Neural progenitor cell (in vitro differentiated cells): ENCODE measurements around the gene PCDHB5. TPM values are rescaled to one million over a fixed set of nuclear protein-coding genes. Genes with fewer than 3 reads are reported as not detected.

Experiments used
- DNase-seq: peaks from one replicate; pipeline ENCODE4 v3.0.0-alpha.2; 2016; ENCODE audit warnings: low spot score
- H2AFZ ChIP-seq: fragments of 200-600 bp; sonication (generic); replicated peaks from 2 replicates; pipeline ENCODE4 v1.6.1; 2016; ENCODE audit warnings: antibody characterized with exemption
- H3F3A ChIP-seq: fragments of 200-600 bp; sonication (generic); 2 replicates; pipeline ENCODE4 v1.6.1; 2016; ENCODE audit warnings: antibody characterized with exemption, low read depth
- H3K27ac ChIP-seq: fragments of 200-600 bp; sonication (generic); 2 replicates; pipeline ENCODE4 v1.5.1; 2016; ENCODE audit warnings: mild to moderate bottlenecking
- H3K27me3 ChIP-seq: fragments of 200-600 bp; sonication (generic); 2 replicates; pipeline ENCODE4 v1.6.1; 2016; ENCODE audit warnings: mild to moderate bottlenecking, moderate library complexity
- H3K36me3 ChIP-seq: fragments of 200-600 bp; sonication (generic); 2 replicates; pipeline ENCODE4 v1.5.1; 2016
- H3K4me1 ChIP-seq: fragments of 200-600 bp; sonication (generic); 2 replicates; pipeline ENCODE4 v1.6.1; 2016; ENCODE audit warnings: mixed run types
- H3K4me2 ChIP-seq: fragments of 200-600 bp; sonication (generic); 2 replicates; pipeline ENCODE4 v1.6.1; 2016
- H3K4me3 ChIP-seq: fragments of 200-600 bp; sonication (generic); 2 replicates; pipeline ENCODE4 v1.5.1; 2016
- H3K79me2 ChIP-seq: fragments of 200-600 bp; sonication (generic); 2 replicates; pipeline ENCODE4 v1.6.1; 2016; ENCODE audit warnings: low read depth
- H3K9ac ChIP-seq: fragments of 200-600 bp; sonication (generic); 2 replicates; pipeline ENCODE4 v1.6.1; 2016
- H3K9me3 ChIP-seq: fragments of 200-600 bp; sonication (generic); 2 replicates; pipeline ENCODE4 v1.5.1; 2016; ENCODE audit warnings: low read depth
- H4K20me1 ChIP-seq: fragments of 200-600 bp; sonication (generic); 2 replicates; pipeline ENCODE4 v1.6.1; 2016; ENCODE audit warnings: low read depth
- H3K27ac Mint-ChIP-seq: 3 replicates; pipeline ENCODE4 v1.8.0; 2021; ENCODE audit warnings: mixed read lengths
- H3K27me3 Mint-ChIP-seq: 2 replicates; pipeline ENCODE4 v1.8.0; 2022; ENCODE audit warnings: low read depth, mild to moderate bottlenecking, inconsistent platforms, moderate library complexity, mixed read lengths; ENCODE audit not compliant: insufficient read depth
- H3K36me3 Mint-ChIP-seq: 3 replicates; pipeline ENCODE4 v1.8.0; 2021; ENCODE audit warnings: mixed read lengths
- H3K4me1 Mint-ChIP-seq: 3 replicates; pipeline ENCODE4 v1.8.0; 2021; ENCODE audit warnings: mixed read lengths
- H3K4me3 Mint-ChIP-seq: 3 replicates; pipeline ENCODE4 v1.8.0; 2021; ENCODE audit warnings: mild to moderate bottlenecking, moderate library complexity, mixed read lengths
- H3K9me3 Mint-ChIP-seq: 3 replicates; pipeline ENCODE4 v1.8.0; 2020; ENCODE audit warnings: mixed read lengths
- EZH2 ChIP-seq: fragments of 200-600 bp; sonication (generic); IDR thresholded peaks from 2 replicates; pipeline ENCODE4 v1.6.1; 2017; ENCODE audit warnings: antibody characterized with exemption, mild to moderate bottlenecking, moderate library complexity
- EZH2phosphoT487 ChIP-seq: fragments of 200-600 bp; sonication (generic); IDR thresholded peaks from 2 replicates; pipeline ENCODE4 v1.6.1; 2017; ENCODE audit warnings: antibody characterized with exemption
- total RNA-seq: library from RNA; depleted of rRNA; stranded (reverse); fragments of >200 nt; gene quantifications from 2 replicates; pipeline ENCODE4 v1.2.3, GENCODE V29; 2015; ENCODE audit warnings: low replicate concordance
- TF ChIP-seq, protein P1 (sequence below): fragments of 200-600 bp; sonication (generic); IDR thresholded peaks from 2 replicates; pipeline ENCODE4 v1.5.1; 2017; ENCODE audit warnings: antibody characterized with exemption, mild to moderate bottlenecking

PCDHB5 gene
- total RNA-seq, 1 donor from 2014 or later = 15.2 TPM

DNA sequence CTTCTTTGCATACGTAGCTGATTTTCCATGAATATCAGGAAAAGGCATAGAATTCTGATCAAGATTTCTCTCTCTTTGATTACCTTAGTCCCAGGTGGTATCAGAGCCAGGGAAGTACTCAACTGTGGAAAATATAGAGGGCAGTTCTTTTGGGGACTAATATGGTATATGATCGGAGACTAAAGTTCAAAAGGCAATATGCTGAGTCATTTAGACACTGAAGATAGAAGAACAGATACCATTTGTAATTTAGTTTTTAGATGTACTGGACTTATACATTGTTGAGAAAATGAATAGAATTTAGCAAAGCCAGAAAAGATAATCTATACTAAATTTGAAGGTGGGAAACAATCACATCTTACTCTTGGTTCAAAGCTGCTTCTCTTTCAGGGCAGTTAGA, 29.7 kb upstream of the PCDHB5 start:
- H3K4me3 ChIP-seq = no peak overlapping the region
- H3K27ac ChIP-seq = no peak overlapping the region
- TF ChIP-seq, protein P1, sequence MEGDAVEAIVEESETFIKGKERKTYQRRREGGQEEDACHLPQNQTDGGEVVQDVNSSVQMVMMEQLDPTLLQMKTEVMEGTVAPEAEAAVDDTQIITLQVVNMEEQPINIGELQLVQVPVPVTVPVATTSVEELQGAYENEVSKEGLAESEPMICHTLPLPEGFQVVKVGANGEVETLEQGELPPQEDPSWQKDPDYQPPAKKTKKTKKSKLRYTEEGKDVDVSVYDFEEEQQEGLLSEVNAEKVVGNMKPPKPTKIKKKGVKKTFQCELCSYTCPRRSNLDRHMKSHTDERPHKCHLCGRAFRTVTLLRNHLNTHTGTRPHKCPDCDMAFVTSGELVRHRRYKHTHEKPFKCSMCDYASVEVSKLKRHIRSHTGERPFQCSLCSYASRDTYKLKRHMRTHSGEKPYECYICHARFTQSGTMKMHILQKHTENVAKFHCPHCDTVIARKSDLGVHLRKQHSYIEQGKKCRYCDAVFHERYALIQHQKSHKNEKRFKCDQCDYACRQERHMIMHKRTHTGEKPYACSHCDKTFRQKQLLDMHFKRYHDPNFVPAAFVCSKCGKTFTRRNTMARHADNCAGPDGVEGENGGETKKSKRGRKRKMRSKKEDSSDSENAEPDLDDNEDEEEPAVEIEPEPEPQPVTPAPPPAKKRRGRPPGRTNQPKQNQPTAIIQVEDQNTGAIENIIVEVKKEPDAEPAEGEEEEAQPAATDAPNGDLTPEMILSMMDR = no peak
- TF ChIP-seq EZH2phosphoT487 (no peak), EZH2 (no peak)
- no peaks in the 10 kb centered on the region for H4K20me1 ChIP-seq
- peaks cover 22% of the 10 kb centered on the region for H3K9me3 ChIP-seq
- no peak for DNase-seq
- peaks cover 22% of the 10 kb centered on the region for H3K79me2 ChIP-seq
- no peaks in the 10 kb centered on the region for H3K27me3 ChIP-seq
- H3K36me3 ChIP-seq = peaks cover 23% of the 10 kb centered on the region
- Mint-ChIP-seq H3K27ac (no peak overlapping the region), H3K4me1 (no peaks in the 10 kb centered on the region), H3K36me3 (peaks cover 28% of the 10 kb centered on the region), H3K4me3 (no peak overlapping the region), H3K9me3 (peaks cover 50% of the 10 kb centered on the region), H3K27me3 (peaks cover 2% of the 10 kb centered on the region)
- peaks cover 9% of the 10 kb centered on the region for H3F3A ChIP-seq
- no peak overlapping the region for H3K9ac ChIP-seq
- no peak overlapping the region for H3K4me2 ChIP-seq
- H2AFZ ChIP-seq = no peak overlapping the region
- no peaks in the 10 kb centered on the region for H3K4me1 ChIP-seq

DNA sequence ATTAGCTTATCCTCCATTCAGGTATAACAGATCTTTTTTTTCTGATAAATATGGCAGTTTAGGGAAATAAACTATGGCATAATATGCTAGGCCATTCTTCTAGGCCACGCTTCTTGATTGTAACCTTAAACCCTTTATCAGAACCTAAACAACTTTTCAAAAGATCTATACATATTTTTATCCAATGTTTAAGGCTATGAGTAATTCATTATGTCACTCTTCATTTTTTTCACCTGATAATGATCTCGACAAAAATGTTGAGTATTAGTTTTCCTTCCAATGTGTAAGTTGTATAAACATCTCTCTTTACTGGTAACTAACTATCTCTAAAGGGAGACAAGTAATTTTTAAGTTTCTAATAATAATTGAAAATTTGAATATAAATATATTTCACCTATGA, 15.8 kb upstream of the PCDHB5 start:
- H3F3A ChIP-seq = no peaks in the 10 kb centered on the region
- H3K79me2 ChIP-seq = no peaks in the 10 kb centered on the region
- H3K9me3 Mint-ChIP-seq = peaks cover 46% of the 10 kb centered on the region
- H3K36me3 Mint-ChIP-seq = peaks cover 11% of the 10 kb centered on the region
- no peaks in the 10 kb centered on the region for H3K4me1 Mint-ChIP-seq
- H3K27ac Mint-ChIP-seq = no peak overlapping the region
- H3K4me3 ChIP-seq = no peak overlapping the region
- no peak overlapping the region for H3K4me3 Mint-ChIP-seq
- no peaks in the 10 kb centered on the region for H3K4me1 ChIP-seq
- H3K36me3 ChIP-seq = peaks cover 21% of the 10 kb centered on the region
- TF ChIP-seq, protein P1 = no peak
- TF ChIP-seq EZH2 (no peak), EZH2phosphoT487 (no peak)
- H3K27ac ChIP-seq = no peak overlapping the region
- H4K20me1 ChIP-seq = no peaks in the 10 kb centered on the region
- no peak overlapping the region for H3K4me2 ChIP-seq
- no peak for DNase-seq
- peaks cover 24% of the 10 kb centered on the region for H3K9me3 ChIP-seq
- H3K27me3 ChIP-seq = no peaks in the 10 kb centered on the region
- H3K27me3 Mint-ChIP-seq = peaks cover 4% of the 10 kb centered on the region
- no peak overlapping the region for H2AFZ ChIP-seq
- H3K9ac ChIP-seq = no peak overlapping the region

DNA sequence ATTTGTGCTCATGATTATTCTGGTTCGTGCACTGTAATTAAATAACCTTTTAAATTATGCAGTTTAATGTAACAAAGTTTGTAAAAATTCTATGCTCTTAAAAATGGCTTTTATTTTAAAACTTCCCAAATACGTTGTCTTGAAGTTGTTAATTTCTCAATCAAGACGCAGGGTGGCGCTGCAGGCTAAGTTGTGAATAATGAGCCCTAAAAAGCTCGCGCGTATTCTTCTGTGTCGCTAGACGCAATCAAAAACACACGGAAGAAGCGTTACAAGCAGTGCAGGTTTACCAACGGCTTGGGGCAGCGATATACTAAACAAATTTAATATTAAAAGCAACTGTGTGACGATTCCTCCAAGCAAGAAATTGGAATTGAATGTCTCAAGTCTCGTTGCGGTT, 13.4 kb upstream of the PCDHB5 start, which contains the start of gene PCDHB4:
PCDHB4 (plus strand) TSS at position 256 of the 400 bp plus-strand sequence. CDS start 181 bp downstream, outside the sequence.
- peaks cover 7% of the 10 kb centered on the region for H3K36me3 ChIP-seq
- H3K9me3 Mint-ChIP-seq = peaks cover 32% of the 10 kb centered on the region
- no peak within 1 kb of the TSS for H2AFZ ChIP-seq
- no peak within 1 kb of the TSS for H3K27ac Mint-ChIP-seq
- no peaks in the 10 kb centered on the region for H3K79me2 ChIP-seq
- peaks cover 4% of the 10 kb centered on the region for H3K27me3 Mint-ChIP-seq
- no peaks in the 10 kb centered on the region for H3K27me3 ChIP-seq
- no peak within 1 kb of the TSS for H3K27ac ChIP-seq
- peak; percentile 25 for DNase-seq
- H3K9me3 ChIP-seq = peaks cover 5% of the 10 kb centered on the region
- H3K9ac ChIP-seq = no peak within 1 kb of the TSS
- no peaks in the 10 kb centered on the region for H3K4me1 Mint-ChIP-seq
- TF ChIP-seq EZH2phosphoT487 (no peak), EZH2 (no peak)
- TF ChIP-seq, protein P1 = peak; percentile 44
- no peaks in the 10 kb centered on the region for H3K4me1 ChIP-seq
- H3F3A ChIP-seq = no peaks in the 10 kb centered on the region
- H3K4me3 ChIP-seq = no peak within 1 kb of the TSS
- peaks cover 13% of the 10 kb centered on the region for H3K36me3 Mint-ChIP-seq
- no peaks in the 10 kb centered on the region for H4K20me1 ChIP-seq
- no peak within 1 kb of the TSS for H3K4me3 Mint-ChIP-seq
- no peak within 1 kb of the TSS for H3K4me2 ChIP-seq
